ENCODE results near the gene CHCHD3.

Gene CHCHD3

GRCh38 chr7:132791036-132791435 is 290.9 kb downstream of the CHCHD3 start (continued):
- TF ChIP-seq CREB5 (CRISPR knock-in tag; IDR thresholded peaks at IDR 0.05; ENCODE audit: low read depth) = no peak
- TF ChIP-seq ISL1 (CRISPR knock-in tag; IDR thresholded peaks at IDR 0.05) = no peak
- no peak for TF ChIP-seq ZNF565 (CRISPR knock-in tag; conservative IDR thresholded peaks at IDR 0.05; ENCODE audit: low read depth)
- no peak for TF ChIP-seq CSDC2 (CRISPR knock-in tag; IDR thresholded peaks at IDR 0.05)
- TF ChIP-seq TOX (CRISPR knock-in tag; IDR thresholded peaks at IDR 0.05; ENCODE audit: borderline replicate concordance) = no peak
- TF ChIP-seq ZFP3 (CRISPR knock-in tag; IDR thresholded peaks at IDR 0.05) = no peak
- no peak for TF ChIP-seq CSRNP3 (CRISPR knock-in tag; IDR thresholded peaks at IDR 0.05)
- no peak for TF ChIP-seq RARB (CRISPR knock-in tag; IDR thresholded peaks at IDR 0.05)
- no peak for TF ChIP-seq ARNTL (CRISPR knock-in tag; IDR thresholded peaks at IDR 0.05; ENCODE audit: borderline replicate concordance, low read depth)

GRCh38 chr7:132790104-132790503 is 291.8 kb downstream of the CHCHD3 start:
- ATAC-seq = no peak
- TF ChIP-seq ISL1 (CRISPR knock-in tag; IDR thresholded peaks at IDR 0.05) (peak; percentile 27), PPARA (CRISPR knock-in tag; IDR thresholded peaks at IDR 0.05; ENCODE audit: borderline replicate concordance) (no peak), SNAI2 (CRISPR knock-in tag; IDR thresholded peaks at IDR 0.05) (no peak), BACH2 (CRISPR knock-in tag; IDR thresholded peaks at IDR 0.05; ENCODE audit: borderline replicate concordance) (no peak), ZNF565 (CRISPR knock-in tag; conservative IDR thresholded peaks at IDR 0.05; ENCODE audit: low read depth) (no peak), TSHZ2 (CRISPR knock-in tag; IDR thresholded peaks at IDR 0.05) (peak; percentile 72; the same call in 1 of the 2 replicates), TCF4 (CRISPR knock-in tag; IDR thresholded peaks at IDR 0.05; ENCODE audit: borderline replicate concordance) (peak; percentile 92), ZNF70 (CRISPR knock-in tag; IDR thresholded peaks at IDR 0.05) (peak; percentile 31; the same call in 1 of the 2 replicates), CREB5 (CRISPR knock-in tag; IDR thresholded peaks at IDR 0.05; ENCODE audit: low read depth) (no peak), OSR1 (CRISPR knock-in tag; IDR thresholded peaks at IDR 0.05) (no peak), ZNF8 (CRISPR knock-in tag; IDR thresholded peaks at IDR 0.05) (no peak), CSRNP3 (CRISPR knock-in tag; IDR thresholded peaks at IDR 0.05) (peak; percentile 42; the same call in 1 of the 2 replicates), ZFP30 (CRISPR knock-in tag; IDR thresholded peaks at IDR 0.05) (peak; percentile 99), ZFP3 (CRISPR knock-in tag; IDR thresholded peaks at IDR 0.05) (no peak), ARNTL (CRISPR knock-in tag; IDR thresholded peaks at IDR 0.05; ENCODE audit: borderline replicate concordance, low read depth) (no peak), PATZ1 (CRISPR knock-in tag; IDR thresholded peaks at IDR 0.05; ENCODE audit: borderline replicate concordance) (no peak), GLIS3 (CRISPR knock-in tag; IDR thresholded peaks at IDR 0.05) (no peak), POU6F1 (CRISPR knock-in tag; IDR thresholded peaks at IDR 0.05; ENCODE audit: borderline replicate concordance, low read depth) (no peak), ZC3H10 (CRISPR knock-in tag; IDR thresholded peaks at IDR 0.05) (no peak), ESRRG (CRISPR knock-in tag; IDR thresholded peaks at IDR 0.05) (0 out of 2 replicates have a peak, but pooled peaks have one; percentile 66)

Measured in SK-N-SH treated with all-trans-retinoic acid at 6 μM for 48 hours (cell line).